Activated T-helper 1 cell treated with anti-CD3 and anti-CD28 coated beads, Interleukin-12 subunit alpha, Interleukin-12 subunit beta, Interleukin-2, Interleukin-4 antibody, amounts not matched to agents 30 ng/mL and 10 ng/mL and 1 ng/mL, durations not matched to agents 14 hours and 24 hours and 36 hours (primary cell): Measurements from ENCODE around the gene WDR64. TPM values are rescaled to one million over a fixed set of nuclear protein-coding genes. Genes with fewer than 3 reads are reported as not detected.
"Not testable (repeated sequence)": the region's sequence is repeated elsewhere in the genome, so short reads cannot be mapped to it uniquely, and the experiment has no call there.

Experiments used
- DNase-seq: peaks from one replicate; pipeline ENCODE4 v3.0.0; 2021; ENCODE audit warnings: low spot score
- H3K27ac Mint-ChIP-seq: one replicate; pipeline ENCODE4 v1.8.0; 2021; ENCODE audit warnings: mild to moderate bottlenecking, mixed read lengths
- H3K27me3 Mint-ChIP-seq: one replicate; pipeline ENCODE4 v1.8.0; 2022; ENCODE audit warnings: mild to moderate bottlenecking, moderate library complexity, mixed read lengths; ENCODE audit not compliant: insufficient read depth
- H3K36me3 Mint-ChIP-seq: one replicate; pipeline ENCODE4 v1.8.0; 2021; ENCODE audit warnings: low read depth, mixed read lengths
- H3K4me1 Mint-ChIP-seq: one replicate; pipeline ENCODE4 v1.8.0; 2021; ENCODE audit warnings: low read depth, mixed read lengths
- H3K4me3 Mint-ChIP-seq: one replicate; pipeline ENCODE4 v1.8.0; 2021; ENCODE audit warnings: mild to moderate bottlenecking, moderate library complexity, mixed read lengths
- H3K9me3 Mint-ChIP-seq: one replicate; pipeline ENCODE4 v1.8.0; 2021; ENCODE audit warnings: mixed read lengths
- intact Hi-C: fragments of 100-400 bp; cut with micrococcal nuclease; formaldehyde crosslinking; loops from one replicate; pipeline ENCODE4 v1.15.1; 2024
- total RNA-seq: library from RNA; stranded (reverse); gene quantifications from 2 replicates; pipeline ENCODE4 v1.2.3, GENCODE V29; 2022

Gene WDR64
- total RNA-seq, 1 donor from 2014 or later = not detected

DNA sequence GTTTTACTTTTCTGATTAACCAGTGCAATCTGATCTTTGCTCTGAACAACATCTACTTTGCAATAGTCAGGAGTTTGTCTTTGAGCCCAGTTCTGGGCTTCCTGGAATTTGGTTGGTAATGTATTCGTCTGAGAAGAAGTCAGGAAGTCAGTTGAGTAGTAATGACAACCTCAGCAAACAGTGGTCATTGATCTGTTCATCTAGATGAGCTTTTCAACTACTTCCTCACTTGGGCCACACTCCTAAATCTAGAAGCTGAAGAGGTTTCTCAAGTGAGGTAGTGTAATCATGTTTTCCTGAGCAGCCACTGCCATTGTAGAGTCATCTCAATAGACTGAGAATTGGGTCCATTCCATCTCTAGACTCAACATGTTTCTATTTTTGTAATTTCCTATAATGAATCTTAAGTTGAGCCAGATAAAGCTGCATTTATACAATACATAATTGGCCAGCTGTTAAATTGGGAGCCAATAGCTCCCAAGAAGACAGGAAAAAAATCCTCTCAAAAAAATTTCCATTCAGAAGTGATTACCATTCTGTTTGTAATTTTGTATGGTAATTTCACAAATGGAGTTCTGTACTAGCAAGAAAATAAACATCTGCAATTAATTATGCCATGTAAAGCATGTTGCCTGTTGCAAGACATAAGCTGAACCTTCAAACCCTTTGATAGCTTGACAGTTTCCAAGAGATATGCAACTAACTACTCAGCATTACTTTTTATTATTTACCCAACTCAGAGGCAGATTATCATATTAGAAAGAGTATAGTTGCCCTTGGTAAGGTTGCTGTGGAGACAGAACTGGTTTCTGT lies 49.6 kb downstream of the WDR64 start:
- Mint-ChIP-seq H3K9me3 (peaks cover 7% of the 10 kb centered on the region), H3K4me1 (no peaks in the 10 kb centered on the region), H3K36me3 (no peaks in the 10 kb centered on the region), H3K27me3 (no peaks in the 10 kb centered on the region), H3K27ac (no peak overlapping the region), H3K4me3 (no peak overlapping the region)
- intact Hi-C loops = no loop called here
- no peak for DNase-seq

DNA sequence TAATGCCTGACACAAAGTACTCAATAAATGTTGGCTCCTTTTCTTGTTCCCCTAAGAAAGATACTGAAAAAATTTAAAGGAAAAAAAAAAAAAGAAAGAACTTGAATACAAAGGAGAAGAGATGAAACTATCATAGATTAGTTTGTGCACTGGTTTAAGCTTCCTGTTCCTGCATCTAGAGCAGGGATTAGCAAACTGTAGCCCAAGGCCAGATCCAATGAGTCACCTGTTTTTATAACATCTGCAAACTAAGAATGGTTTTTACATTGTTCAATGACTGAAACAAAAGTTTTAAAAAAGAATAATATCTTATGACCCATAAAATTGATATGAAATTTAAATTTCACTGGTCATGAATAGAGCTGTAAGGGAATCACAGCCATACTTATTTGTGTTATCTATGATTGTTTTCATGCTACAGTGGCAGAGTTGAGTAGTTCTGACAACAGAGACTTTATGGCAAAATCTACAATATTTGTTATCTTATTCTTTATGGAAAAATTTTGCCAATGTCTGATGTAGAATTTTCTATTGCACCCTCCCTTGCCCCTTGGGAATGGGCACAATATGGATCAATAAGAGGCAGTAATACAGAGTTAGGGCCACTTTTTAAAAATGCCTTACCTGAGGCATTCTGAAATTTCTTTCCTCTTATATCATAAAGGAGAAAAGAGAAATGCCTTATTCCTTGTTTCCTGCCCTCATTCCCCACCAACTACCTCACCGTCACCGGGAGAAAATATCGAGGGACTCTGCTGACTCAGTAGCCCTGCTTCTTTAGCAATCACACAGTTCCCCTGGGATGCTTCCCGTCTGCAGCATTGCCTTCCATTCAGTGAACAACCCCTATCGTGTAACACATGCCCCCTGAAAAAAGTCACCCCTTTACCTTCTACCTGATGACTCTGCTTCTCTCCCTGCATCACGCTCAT lies 50.6 kb downstream of the WDR64 start:
- H3K27ac Mint-ChIP-seq = no peak overlapping the region

DNA sequence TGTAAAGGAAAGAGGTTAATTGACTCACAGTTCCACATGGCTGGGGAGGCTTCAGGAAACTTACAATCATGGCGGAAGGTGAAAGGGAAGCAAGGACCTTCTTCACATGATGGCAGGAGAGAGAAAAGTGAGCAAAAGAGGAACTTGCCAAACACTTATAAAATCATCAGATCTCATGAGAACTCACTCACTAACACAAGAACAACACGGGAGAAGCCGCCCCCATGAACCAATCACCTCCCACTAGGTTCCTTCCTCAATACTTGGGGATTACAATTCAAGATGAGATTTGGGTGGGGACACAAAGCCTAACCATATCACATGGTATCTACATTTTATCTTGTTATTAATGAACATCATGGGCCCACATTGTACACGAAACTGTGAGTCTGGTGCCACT lies 51.7 kb downstream of the WDR64 start:
- intact Hi-C loops, H3K27me3 Mint-ChIP-seq, H3K4me1 Mint-ChIP-seq, DNase-seq, H3K9me3 Mint-ChIP-seq, H3K36me3 Mint-ChIP-seq, H3K4me3 Mint-ChIP-seq, H3K27ac Mint-ChIP-seq: not testable (repeated sequence)

More for the DNA sequence above, 50.6 kb downstream of the WDR64 start:
- H3K4me3 Mint-ChIP-seq = no peak overlapping the region
- no peaks in the 10 kb centered on the region for H3K27me3 Mint-ChIP-seq
- intact Hi-C loops = no loop called here
- H3K4me1 Mint-ChIP-seq = peaks cover 4% of the 10 kb centered on the region
- H3K9me3 Mint-ChIP-seq = peaks cover 7% of the 10 kb centered on the region
- no peaks in the 10 kb centered on the region for H3K36me3 Mint-ChIP-seq
- DNase-seq = no peak

DNA sequence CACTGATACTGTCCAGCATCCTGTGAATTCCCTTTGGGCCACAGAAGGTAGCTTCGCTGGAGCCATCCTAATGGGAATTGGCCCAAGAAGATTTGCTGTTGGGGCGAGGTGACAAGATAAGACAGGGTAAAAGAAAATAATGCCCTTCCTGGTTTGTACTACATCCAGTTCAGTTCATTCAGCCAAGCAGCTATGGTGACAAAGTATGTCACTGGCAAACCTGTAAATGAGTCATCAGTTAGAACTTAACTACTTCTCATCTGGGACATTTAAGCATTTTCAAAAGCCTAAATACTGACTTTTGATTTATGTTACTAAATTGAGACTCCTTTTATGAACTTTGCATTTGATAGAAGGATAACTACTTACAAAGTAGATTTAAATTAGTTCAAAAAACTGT lies 54.2 kb downstream of the WDR64 start:
- Mint-ChIP-seq H3K36me3 (no peaks in the 10 kb centered on the region), H3K27me3 (no peaks in the 10 kb centered on the region), H3K9me3 (peaks cover 7% of the 10 kb centered on the region), H3K4me1 (peaks cover 4% of the 10 kb centered on the region), H3K27ac (no peak overlapping the region), H3K4me3 (no peak overlapping the region)
- intact Hi-C loops = no loop called here
- DNase-seq = no peak

DNA sequence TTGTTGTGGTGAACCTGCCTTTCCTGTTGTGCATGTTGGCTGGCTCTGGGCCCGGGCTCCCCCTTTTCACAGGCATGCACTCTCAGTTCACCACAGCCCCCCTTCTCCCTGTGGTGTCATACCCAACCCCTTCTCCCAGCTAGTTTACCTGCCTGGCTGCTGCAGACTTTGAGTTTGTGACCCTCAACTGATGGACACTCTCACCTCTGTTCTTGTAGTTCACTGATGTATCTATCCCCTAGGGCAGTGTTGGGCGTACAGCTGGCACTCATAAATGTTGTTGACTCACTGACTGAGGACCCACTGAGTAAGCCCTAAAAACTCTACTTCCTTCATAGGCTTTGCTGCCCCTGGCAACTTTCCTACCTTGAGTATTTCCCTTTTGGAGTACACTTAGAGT lies 54.9 kb downstream of the WDR64 start:
- Mint-ChIP-seq H3K4me3 (no peak overlapping the region), H3K4me1 (peaks cover 4% of the 10 kb centered on the region), H3K27ac (peak overlapping the region; percentile 15), H3K9me3 (peaks cover 7% of the 10 kb centered on the region), H3K36me3 (no peaks in the 10 kb centered on the region), H3K27me3 (no peaks in the 10 kb centered on the region)
- DNase-seq = no peak
- intact Hi-C loops = no loop called here

DNA sequence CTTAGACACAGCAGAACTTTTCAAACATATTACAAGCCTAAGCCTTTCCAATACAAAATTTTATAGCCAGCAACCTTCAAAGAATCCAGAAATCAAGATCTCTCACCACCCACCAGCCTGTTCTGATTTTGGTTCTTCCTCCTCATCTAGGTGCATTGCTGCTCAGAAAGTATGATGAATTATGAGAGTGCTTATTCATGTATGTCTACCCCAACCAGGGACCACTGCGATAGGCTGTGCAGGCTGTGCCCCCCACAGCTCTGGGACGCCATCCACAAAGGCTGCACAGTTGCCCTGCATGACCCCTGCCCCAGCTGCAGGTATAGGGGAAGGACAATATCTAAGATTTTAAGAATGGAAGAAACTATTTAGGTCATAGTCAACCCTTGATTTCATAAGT lies 55.4 kb downstream of the WDR64 start:
- peaks cover 4% of the 10 kb centered on the region for H3K4me1 Mint-ChIP-seq
- intact Hi-C loops = no loop called here
- no peak overlapping the region for H3K4me3 Mint-ChIP-seq
- peaks cover 7% of the 10 kb centered on the region for H3K9me3 Mint-ChIP-seq
- no peaks in the 10 kb centered on the region for H3K27me3 Mint-ChIP-seq
- no peak for DNase-seq
- no peaks in the 10 kb centered on the region for H3K36me3 Mint-ChIP-seq
- no peak overlapping the region for H3K27ac Mint-ChIP-seq

DNA sequence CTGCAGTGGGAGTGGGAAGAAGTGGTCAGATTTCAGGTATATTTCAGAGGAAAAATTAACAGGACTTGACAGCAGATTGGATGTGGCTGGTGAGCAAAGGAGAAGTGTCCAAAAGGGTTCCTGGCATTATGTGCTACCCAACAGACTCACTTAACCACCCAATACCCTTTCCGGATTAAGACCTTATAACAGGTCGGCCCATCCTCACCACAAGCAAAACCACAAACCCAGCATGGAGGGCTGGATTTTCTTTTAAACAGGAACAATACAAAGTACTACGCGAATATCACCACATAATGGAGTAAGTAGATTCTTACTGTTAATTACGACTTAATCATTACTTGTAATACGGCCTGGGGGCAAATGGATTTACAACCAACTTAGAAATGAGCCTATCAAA lies 59.2 kb downstream of the WDR64 start:
- no peak overlapping the region for H3K27ac Mint-ChIP-seq
- H3K4me1 Mint-ChIP-seq = peaks cover 4% of the 10 kb centered on the region
- intact Hi-C loops = no loop called here
- H3K9me3 Mint-ChIP-seq = no peaks in the 10 kb centered on the region
- no peaks in the 10 kb centered on the region for H3K36me3 Mint-ChIP-seq
- DNase-seq = no peak
- no peak overlapping the region for H3K4me3 Mint-ChIP-seq
- peaks cover 3% of the 10 kb centered on the region for H3K27me3 Mint-ChIP-seq

DNA sequence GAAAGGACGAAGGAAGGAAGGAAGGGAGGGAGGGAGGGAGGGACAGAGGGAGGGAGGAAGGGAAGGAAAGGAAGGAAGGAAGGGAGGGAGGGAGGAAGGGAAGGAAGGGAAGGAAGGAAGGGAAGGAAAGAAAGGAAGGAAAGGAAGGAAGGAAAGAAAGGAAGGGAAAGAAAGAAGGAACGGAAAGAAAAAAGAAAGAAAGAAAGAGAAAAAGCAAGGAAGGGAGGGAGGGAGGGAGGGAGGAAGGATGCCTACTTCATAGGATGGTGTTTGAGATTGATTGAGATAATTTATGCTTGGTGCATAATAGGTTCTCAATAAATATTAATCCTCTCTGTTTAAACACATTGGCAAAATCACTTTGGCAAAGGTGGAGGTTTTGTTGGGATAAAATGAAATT lies 61.2 kb downstream of the WDR64 start:
- Mint-ChIP-seq H3K27me3 (peaks cover 3% of the 10 kb centered on the region), H3K4me3 (no peak overlapping the region), H3K27ac (no peak overlapping the region), H3K9me3 (no peaks in the 10 kb centered on the region), H3K36me3 (no peaks in the 10 kb centered on the region), H3K4me1 (no peaks in the 10 kb centered on the region)
- DNase-seq = no peak
- intact Hi-C loops = no loop called here

DNA sequence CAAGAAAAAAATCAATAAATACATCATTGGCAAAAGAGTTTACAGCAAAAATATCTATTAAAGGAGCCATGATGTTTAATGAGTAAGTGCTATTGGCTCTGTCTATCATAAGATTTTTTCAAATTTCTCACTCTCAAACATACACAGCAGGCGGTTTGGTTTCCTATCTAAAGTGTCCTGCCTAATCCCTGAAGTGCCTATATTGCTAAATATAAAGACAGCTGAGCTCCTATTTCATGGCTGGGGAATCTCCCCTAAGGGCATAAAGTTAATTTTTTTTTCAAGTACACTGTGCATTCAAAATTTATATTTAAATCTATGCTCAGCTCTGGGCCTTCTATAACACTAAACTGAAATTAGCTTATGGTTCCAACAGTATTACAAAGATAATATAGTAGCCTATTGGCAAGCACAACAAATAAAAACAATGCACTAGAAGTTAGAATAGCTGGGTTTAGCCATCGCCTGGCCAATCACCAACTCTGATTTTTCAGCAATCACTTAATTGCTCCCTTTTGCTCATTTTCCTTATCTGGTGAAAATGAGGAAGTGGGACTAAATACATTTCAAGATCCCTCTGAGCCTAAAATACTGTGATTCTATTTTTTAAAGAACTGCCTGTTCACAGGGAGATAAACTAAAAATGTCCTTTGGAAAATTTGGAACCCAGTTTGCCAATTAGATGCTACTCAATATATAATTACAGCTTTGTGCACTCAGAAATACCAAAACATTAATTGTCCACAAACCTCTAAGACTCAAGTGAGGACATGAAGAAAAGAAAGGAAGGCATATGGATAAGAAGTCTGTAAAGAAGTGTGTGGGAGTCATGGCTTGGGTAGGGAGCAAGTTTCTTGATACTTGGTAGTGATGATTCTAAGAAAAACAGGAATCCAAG lies 62.5 kb downstream of the WDR64 start:
- Mint-ChIP-seq H3K36me3 (no peaks in the 10 kb centered on the region), H3K9me3 (no peaks in the 10 kb centered on the region), H3K4me1 (no peaks in the 10 kb centered on the region), H3K4me3 (no peak overlapping the region), H3K27me3 (peaks cover 3% of the 10 kb centered on the region), H3K27ac (no peak overlapping the region)
- no peak for DNase-seq
- intact Hi-C loops = no loop called here

DNA sequence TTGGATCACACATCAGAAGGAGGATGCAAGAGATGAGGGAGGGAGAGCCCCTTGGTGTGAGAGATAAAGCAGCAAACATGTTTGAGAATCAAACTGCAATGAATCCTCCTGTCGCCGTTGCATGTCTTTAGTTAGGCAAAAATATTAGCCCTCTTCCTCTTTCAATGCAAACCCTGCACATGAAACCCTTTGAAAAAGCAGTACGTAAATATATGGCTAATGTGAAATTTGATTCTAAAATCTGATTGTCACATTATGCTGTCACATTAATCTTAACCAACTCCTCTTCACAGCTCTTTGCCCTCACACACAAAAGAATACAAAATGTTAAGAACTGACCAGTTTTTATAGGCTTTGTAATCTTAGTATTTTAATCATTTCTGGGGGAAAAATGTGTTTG lies 63.4 kb downstream of the WDR64 start:
- Mint-ChIP-seq H3K9me3 (no peaks in the 10 kb centered on the region), H3K4me1 (no peaks in the 10 kb centered on the region), H3K36me3 (no peaks in the 10 kb centered on the region), H3K27ac (no peak overlapping the region), H3K27me3 (peaks cover 3% of the 10 kb centered on the region), H3K4me3 (no peak overlapping the region)
- no peak for DNase-seq
- intact Hi-C loops = no loop called here

DNA sequence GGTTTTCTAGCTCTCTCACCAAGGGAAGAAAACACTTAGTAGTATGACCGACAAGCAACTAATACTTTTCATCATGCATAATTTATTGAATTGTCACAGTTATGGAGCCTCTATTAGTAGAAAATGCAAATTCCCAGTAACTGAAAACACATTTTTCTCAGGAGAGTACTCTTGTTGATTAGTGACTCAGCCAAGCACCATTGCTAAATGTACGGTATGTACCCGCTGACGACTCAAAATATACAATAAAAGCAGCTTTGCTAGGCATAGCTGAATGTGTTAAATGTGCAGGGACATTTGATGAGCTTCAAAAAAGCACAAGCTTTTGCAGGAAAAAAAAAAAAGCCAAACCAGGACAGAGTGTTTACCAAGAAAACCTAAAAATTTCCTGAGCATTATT lies 63.9 kb downstream of the WDR64 start:
- Mint-ChIP-seq H3K9me3 (no peaks in the 10 kb centered on the region), H3K4me3 (no peak overlapping the region), H3K27me3 (peaks cover 3% of the 10 kb centered on the region), H3K36me3 (no peaks in the 10 kb centered on the region), H3K27ac (no peak overlapping the region), H3K4me1 (no peaks in the 10 kb centered on the region)
- no peak for DNase-seq
- intact Hi-C loops = no loop called here

DNA sequence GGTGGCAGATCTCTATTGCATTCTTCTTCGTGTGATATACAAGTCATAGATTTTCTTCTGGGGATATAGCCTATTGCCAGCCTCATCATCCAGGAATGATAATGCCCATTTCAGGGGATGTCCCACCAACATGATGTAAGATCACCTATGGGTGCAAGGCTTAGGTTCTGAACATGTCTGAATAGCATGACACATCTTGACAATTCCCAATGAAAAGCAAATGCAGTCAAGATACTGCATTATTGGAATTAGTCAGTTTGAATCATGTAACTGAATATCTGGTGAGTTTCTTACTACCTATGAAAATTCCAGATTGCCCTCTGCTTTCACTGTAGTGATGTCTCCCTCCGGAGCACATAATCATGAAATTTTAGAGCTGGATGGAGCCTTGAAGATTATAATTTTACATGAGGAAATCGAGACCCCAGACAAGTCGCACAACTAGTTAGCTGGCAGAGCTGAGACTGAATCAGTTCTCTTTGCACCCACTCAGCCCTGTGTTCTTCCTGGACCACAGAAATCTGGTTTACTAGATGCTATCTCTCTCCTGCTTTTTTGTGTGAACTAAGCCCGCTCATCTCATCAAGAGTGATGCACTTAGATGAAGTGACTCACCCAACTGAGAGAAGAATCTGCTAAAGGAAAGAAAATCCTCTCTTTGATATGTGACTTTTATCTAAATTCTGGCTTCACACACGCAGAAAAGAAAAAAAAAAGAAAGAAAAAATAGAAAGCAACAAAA lies 65.0 kb downstream of the WDR64 start:
- DNase-seq = no peak

More for the DNA sequence above, 65.0 kb downstream of the WDR64 start:
- peaks cover 3% of the 10 kb centered on the region for H3K27me3 Mint-ChIP-seq
- no peaks in the 10 kb centered on the region for H3K36me3 Mint-ChIP-seq
- H3K27ac Mint-ChIP-seq = no peak overlapping the region
- H3K4me1 Mint-ChIP-seq = no peaks in the 10 kb centered on the region
- intact Hi-C loops = loop anchor here (1.0 kb wide), 1 partner anchor 40 kb away; no protein-coding TSS in a partner anchor
- H3K4me3 Mint-ChIP-seq = no peak overlapping the region
- H3K9me3 Mint-ChIP-seq = no peaks in the 10 kb centered on the region
